ENCODE results near the gene FOXQ1. TPM values are rescaled to one million over a fixed set of nuclear protein-coding genes. Genes with fewer than 3 reads are reported as not detected.

FOXQ1 gene
- total and polyA plus RNA-seq, 2 experiments from 2014 or later = not detected

DNA sequence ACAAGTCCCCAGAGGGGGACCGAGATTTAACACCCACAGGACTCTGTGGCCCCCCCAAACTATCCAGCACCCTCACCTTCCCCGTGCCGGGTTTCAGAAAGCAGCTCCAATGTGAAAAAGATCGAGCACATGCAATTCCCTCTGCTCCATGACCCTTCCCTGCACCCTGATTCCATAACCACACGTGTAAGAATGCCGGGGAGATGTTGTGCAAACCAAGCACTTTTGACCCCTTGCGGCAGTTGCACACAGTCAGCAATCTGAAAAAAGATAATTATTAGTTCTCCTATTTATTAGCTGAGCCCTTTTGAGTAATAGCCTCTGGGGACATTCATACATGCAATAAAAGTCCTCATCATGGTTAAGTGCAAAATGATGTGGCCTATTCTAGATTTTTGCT is 13.0 kb downstream of the FOXQ1 start:
- H3K27me3 ChIP-seq = peaks cover 46% of the 10 kb centered on the region
- no peaks in the 10 kb centered on the region for H3K36me3 ChIP-seq
- DNase-seq (ENCODE audit: low read depth in 1 of 2, low spot score in 1 of 2) = peak in 1 of 2 donors; percentile 72
- TF ChIP-seq, protein P1, sequence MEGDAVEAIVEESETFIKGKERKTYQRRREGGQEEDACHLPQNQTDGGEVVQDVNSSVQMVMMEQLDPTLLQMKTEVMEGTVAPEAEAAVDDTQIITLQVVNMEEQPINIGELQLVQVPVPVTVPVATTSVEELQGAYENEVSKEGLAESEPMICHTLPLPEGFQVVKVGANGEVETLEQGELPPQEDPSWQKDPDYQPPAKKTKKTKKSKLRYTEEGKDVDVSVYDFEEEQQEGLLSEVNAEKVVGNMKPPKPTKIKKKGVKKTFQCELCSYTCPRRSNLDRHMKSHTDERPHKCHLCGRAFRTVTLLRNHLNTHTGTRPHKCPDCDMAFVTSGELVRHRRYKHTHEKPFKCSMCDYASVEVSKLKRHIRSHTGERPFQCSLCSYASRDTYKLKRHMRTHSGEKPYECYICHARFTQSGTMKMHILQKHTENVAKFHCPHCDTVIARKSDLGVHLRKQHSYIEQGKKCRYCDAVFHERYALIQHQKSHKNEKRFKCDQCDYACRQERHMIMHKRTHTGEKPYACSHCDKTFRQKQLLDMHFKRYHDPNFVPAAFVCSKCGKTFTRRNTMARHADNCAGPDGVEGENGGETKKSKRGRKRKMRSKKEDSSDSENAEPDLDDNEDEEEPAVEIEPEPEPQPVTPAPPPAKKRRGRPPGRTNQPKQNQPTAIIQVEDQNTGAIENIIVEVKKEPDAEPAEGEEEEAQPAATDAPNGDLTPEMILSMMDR (IDR thresholded peaks at IDR 0.05; ENCODE audit: low read depth, low read length) = no peak
- no peaks in the 10 kb centered on the region for H3K9me3 ChIP-seq (ENCODE audit: low read depth)
- no peak overlapping the region for H3K27ac ChIP-seq
- H3K4me1 ChIP-seq (ENCODE audit: low read depth) = no peaks in the 10 kb centered on the region
- no peak overlapping the region for H3K4me3 ChIP-seq

DNA sequence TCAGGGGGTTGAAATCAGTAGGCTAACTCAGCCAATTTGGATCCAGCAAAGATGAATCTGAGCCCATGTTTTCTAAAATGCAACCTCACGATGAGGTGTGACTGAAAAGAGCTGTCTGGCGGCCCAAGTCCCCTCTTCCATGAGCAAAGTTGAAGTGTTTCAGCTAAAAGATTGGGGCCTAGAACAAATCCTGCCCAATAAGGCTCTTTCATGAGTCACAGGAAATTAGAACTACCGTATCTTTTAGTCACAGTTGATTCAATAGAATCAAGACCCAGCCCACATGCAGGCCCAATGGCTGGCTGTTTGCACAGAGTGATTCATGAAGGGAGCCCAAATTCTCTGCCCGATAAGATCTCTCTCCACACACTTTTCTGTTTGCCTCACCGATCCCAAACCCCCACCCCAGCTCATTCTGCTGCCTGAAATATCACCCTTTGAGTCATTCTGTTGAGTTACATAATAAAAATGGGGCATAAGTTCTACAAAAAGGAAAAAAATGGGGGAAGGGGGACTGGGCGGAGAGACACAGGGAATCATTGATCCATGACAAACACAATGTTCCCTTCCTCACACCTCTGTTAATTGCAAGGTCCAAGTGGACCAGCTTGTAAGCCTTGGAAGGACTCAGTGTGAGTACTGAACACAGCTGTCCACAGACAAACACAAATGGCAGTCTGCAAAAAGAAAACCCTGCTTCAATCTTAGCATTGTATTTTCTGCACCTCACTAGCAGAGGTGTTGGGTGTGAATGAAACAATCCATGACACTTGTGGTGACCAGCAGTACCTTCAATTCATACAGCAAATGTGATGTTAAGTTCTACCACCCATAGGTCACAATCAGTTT is 13.8 kb downstream of the FOXQ1 start:
- peak in 1 of 2 donors; percentile 84 for DNase-seq (ENCODE audit: low read depth in 1 of 2, low spot score in 1 of 2)
- Histone ChIP-seq H3K36me3 (no peaks in the 10 kb centered on the region), H3K27me3 (peaks cover 46% of the 10 kb centered on the region), H3K4me1 (ENCODE audit: low read depth) (no peaks in the 10 kb centered on the region), H3K4me3 (no peak overlapping the region), H3K9me3 (ENCODE audit: low read depth) (no peaks in the 10 kb centered on the region), H3K27ac (no peak overlapping the region)
- TF ChIP-seq, protein P1 (IDR thresholded peaks at IDR 0.05; ENCODE audit: low read depth, low read length) = no peak

DNA sequence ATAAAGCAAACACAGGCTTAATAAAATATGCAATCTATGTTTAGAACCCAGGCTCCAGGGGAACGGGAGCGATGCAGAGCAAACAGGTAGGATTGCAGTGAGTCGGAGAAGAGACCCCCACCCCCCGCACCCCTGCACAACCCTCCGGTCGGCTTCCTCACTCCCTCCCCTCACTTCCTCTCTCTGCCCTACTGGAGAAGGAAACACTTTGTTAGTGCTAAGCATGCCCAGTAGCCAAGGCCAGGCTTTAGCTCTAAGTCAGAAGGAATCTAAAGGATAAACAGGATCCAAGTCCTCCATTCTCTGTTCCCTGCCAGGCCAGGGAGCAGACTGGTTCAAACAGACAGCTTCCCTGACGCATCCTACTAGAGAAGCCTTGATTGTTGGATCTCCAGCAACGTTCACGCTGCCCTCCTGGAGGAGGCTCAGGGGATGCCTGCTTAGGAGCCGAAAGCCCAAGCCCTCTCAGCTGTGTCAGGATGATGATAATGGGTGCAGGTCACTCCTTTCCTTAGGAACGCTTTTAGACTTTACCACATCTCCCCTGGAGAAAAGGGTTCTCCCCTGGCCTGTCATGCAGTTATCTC is 14.7 kb downstream of the FOXQ1 start:
- H3K9me3 ChIP-seq (ENCODE audit: low read depth) = no peaks in the 10 kb centered on the region
- TF ChIP-seq, protein P1 (IDR thresholded peaks at IDR 0.05; ENCODE audit: low read depth, low read length) = no peak
- H3K27ac ChIP-seq = no peak overlapping the region
- no peaks in the 10 kb centered on the region for H3K4me1 ChIP-seq (ENCODE audit: low read depth)
- peaks cover 42% of the 10 kb centered on the region for H3K27me3 ChIP-seq
- no peak for DNase-seq (ENCODE audit: low read depth in 1 of 2, low spot score in 1 of 2)
- no peaks in the 10 kb centered on the region for H3K36me3 ChIP-seq
- no peak overlapping the region for H3K4me3 ChIP-seq

DNA sequence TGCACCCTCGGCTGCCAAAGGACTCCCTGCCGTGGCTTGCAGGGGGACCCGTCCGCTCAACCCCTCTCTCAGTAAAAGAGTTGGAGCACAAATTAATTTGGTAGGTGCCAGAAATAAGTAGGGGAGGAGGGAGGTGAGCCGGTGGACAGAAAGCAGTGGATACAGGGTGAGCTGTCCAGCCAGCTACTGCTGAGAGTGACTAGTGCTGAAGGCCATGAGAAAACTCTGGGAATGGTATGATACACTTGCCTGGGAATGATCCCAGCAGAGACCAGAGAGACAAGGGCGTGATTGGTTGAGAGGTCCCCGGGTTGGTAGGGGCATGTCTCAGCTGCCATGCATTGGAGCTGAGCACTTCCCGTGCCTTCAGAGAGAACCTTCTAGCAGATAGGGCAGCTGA is 15.7 kb downstream of the FOXQ1 start:
- DNase-seq (ENCODE audit: low read depth in 1 of 2, low spot score in 1 of 2) = no peak
- Histone ChIP-seq H3K36me3 (no peaks in the 10 kb centered on the region), H3K9me3 (ENCODE audit: low read depth) (no peaks in the 10 kb centered on the region), H3K27ac (no peak overlapping the region), H3K4me3 (no peak overlapping the region), H3K4me1 (ENCODE audit: low read depth) (no peaks in the 10 kb centered on the region), H3K27me3 (peaks cover 34% of the 10 kb centered on the region)
- TF ChIP-seq, protein P1 (IDR thresholded peaks at IDR 0.05; ENCODE audit: low read depth, low read length) = no peak

DNA sequence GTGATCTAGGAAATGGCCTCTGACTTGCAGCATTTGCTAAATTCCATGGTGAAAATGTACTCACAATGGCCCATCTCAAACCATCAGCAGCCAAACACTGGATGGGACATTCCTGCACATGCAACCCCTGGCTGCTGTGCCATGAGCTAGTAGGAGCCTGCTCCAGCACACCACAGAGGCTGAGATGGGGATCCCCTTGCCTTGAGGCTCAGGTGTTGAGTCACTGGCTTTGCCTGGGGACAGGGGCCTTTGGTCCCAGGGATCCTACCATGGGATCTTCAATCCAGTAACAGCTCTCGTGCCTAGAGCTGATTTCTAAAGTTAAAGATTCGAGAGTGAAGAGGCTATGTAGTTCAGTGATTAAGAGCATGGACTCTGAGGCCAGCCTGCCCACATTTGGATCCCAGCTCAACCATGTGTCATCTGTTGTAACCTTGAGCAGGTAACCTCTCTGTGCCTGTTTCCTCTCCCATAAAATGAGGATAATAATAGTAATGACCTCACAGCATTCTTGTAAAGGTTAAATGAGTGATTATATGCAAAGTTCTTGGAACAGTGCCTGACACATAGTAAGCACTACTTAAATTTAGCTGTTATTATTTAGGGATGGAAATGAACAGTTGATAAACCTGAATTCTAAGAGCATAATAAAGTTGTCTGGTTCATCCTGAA is 16.4 kb downstream of the FOXQ1 start:
- Histone ChIP-seq H3K36me3 (no peaks in the 10 kb centered on the region), H3K4me1 (ENCODE audit: low read depth) (no peaks in the 10 kb centered on the region), H3K4me3 (no peak overlapping the region), H3K9me3 (ENCODE audit: low read depth) (no peaks in the 10 kb centered on the region), H3K27ac (no peak overlapping the region), H3K27me3 (peaks cover 32% of the 10 kb centered on the region)
- TF ChIP-seq, protein P1 (IDR thresholded peaks at IDR 0.05; ENCODE audit: low read depth, low read length) = no peak
- no peak for DNase-seq (ENCODE audit: low read depth in 1 of 2, low spot score in 1 of 2)
